Keratinocyte (primary cell): ENCODE data around the gene TM4SF5. TPM values are rescaled to one million over a fixed set of nuclear protein-coding genes. Genes with fewer than 3 reads are reported as not detected.

Experiments used
- DNase-seq: peaks from one replicate; pipeline ENCODE4 v3.0.0-alpha.2; 2011; ENCODE audit warnings: low read depth, missing footprints, low spot score
- FAIRE-seq: peaks from 2 replicates; lab custom pipeline; 2011; peaks lifted over from hg19 to GRCh38; lab: Jason Lieb, UNC
- H2AFZ ChIP-seq: 2 replicates; pipeline ENCODE4 v1.6.0; 2012; ENCODE audit warnings: low read length, control low read depth, inconsistent platforms; ENCODE audit not compliant: control insufficient read depth
- H3K27ac ChIP-seq: 2 replicates; pipeline ENCODE4 v1.5.1; 2011; ENCODE audit warnings: low read length; ENCODE audit not compliant: control insufficient read depth, insufficient read depth
- H3K27me3 ChIP-seq: 3 replicates; pipeline ENCODE4 v1.6.0; 2011; ENCODE audit warnings: low read length; ENCODE audit not compliant: control insufficient read depth, insufficient read depth; ENCODE audit errors: extremely low read depth
- H3K36me3 ChIP-seq, 2 experiments: 2 replicates in 1 of 2; 3 replicates in 1 of 2; pipeline ENCODE4 v1.5.1; 2011; ENCODE audit warnings: low read length in 2 of 2, mild to moderate bottlenecking in 1 of 2; ENCODE audit not compliant: control insufficient read depth in 2 of 2, insufficient read depth in 2 of 2; ENCODE audit errors: extremely low read depth in 1 of 2
- H3K4me1 ChIP-seq: 3 replicates; pipeline ENCODE4 v1.5.1; 2011; ENCODE audit warnings: low read length; ENCODE audit not compliant: control insufficient read depth, insufficient read depth; ENCODE audit errors: extremely low read depth
- H3K4me2 ChIP-seq: 3 replicates; pipeline ENCODE4 v1.6.0; 2011; ENCODE audit warnings: low read depth, low read length; ENCODE audit not compliant: control insufficient read depth, insufficient read depth; ENCODE audit errors: extremely low read depth
- H3K4me3 ChIP-seq, 3 experiments: fragments of 200-600 bp in 1 of 3; sonication (generic) in 1 of 3; 2 replicates in 2 of 3; 3 replicates in 1 of 3; pipeline ENCODE4 v1.5.1; 2011 to 2016; ENCODE audit warnings: low read length in 3 of 3, mild to moderate bottlenecking in 3 of 3, control low read depth in 2 of 3, inconsistent platforms in 1 of 3, low read depth in 1 of 3, mixed read lengths in 1 of 3, mixed run types in 1 of 3, moderate library complexity in 1 of 3; ENCODE audit not compliant: control insufficient read depth in 2 of 3, insufficient read depth in 2 of 3; ENCODE audit errors: extremely low read depth in 1 of 3
- H3K79me2 ChIP-seq: 2 replicates; pipeline ENCODE4 v1.6.0; 2012; ENCODE audit warnings: low read length; ENCODE audit not compliant: control insufficient read depth, insufficient read depth
- H3K9ac ChIP-seq: 3 replicates; pipeline ENCODE4 v1.6.0; 2011; ENCODE audit warnings: low read length; ENCODE audit not compliant: control insufficient read depth, insufficient read depth; ENCODE audit errors: extremely low read depth
- H3K9me1 ChIP-seq: 3 replicates; pipeline ENCODE4 v1.6.0; 2011; ENCODE audit warnings: low read length; ENCODE audit not compliant: control insufficient read depth, insufficient read depth; ENCODE audit errors: extremely low read depth
- H3K9me3 ChIP-seq: 2 replicates; pipeline ENCODE4 v1.5.1; 2012; ENCODE audit warnings: low read depth, low read length; ENCODE audit not compliant: control insufficient read depth
- H4K20me1 ChIP-seq: 3 replicates; pipeline ENCODE4 v1.6.0; 2011; ENCODE audit warnings: low read length; ENCODE audit not compliant: control insufficient read depth, insufficient read depth; ENCODE audit errors: extremely low read depth
- CTCF ChIP-seq, 3 experiments: IDR thresholded peaks in 1 of 3; conservative IDR thresholded peaks in 1 of 3; optimal IDR thresholded peaks in 1 of 3; 2 replicates in 2 of 3; 3 replicates in 1 of 3; pipeline versions ENCODE3 to v1.5.1; 2011; ENCODE audit warnings: low read length in 3 of 3, mild to moderate bottlenecking in 3 of 3, moderate library complexity in 2 of 3, control low read depth in 1 of 3, inconsistent platforms in 1 of 3; ENCODE audit not compliant: insufficient read depth in 2 of 3; ENCODE audit errors: extremely low read depth in 1 of 3
- EZH2 ChIP-seq: IDR thresholded peaks from one replicate; pipeline ENCODE4 v1.6.1; 2012; ENCODE audit warnings: inconsistent platforms, mild to moderate bottlenecking, low read length, moderate library complexity
- dilution Hi-C: fragments of 300-500 bp; cut with MboI; formaldehyde crosslinking; loops from one replicate; pipeline ENCODE4 v1.7.0; 2020; ENCODE audit warnings: low sequenced_read_pairs; ENCODE audit not compliant: extremely low pct_ligation_motif_present
- polyA plus RNA-seq, 5 experiments: library from polyadenylated mRNA; depleted of rRNA in 3 of 5; stranded (reverse) in 3 of 5; stranded (forward) in 1 of 5; unstranded in 1 of 5; fragments of >200 nt; gene quantifications; 1 replicate in 1 of 5; 2 replicates in 3 of 5; 3 replicates in 1 of 5; pipeline versions ENCODE4 v1.2.1 to v1.2.3, GENCODE V29; 2011 to 2012; ENCODE audit warnings: missing spikeins in 2 of 5, low read depth in 1 of 5, low replicate concordance in 1 of 5

TM4SF5 gene
- polyA plus RNA-seq, 1 donor (not counting 4 experiments of a cell fraction or from before 2014, with no cell fraction given), result not detected

- Histone ChIP-seq H3K4me3 (no peak overlapping the region), H3K27me3 (peaks cover under 1% of the 10 kb centered on the region), H3K36me3 (no peaks in the 10 kb centered on the region), H3K79me2 (no peaks in the 10 kb centered on the region), H3K4me2 (no peak overlapping the region), H3K9me1 (no peaks in the 10 kb centered on the region), H3K27ac (no peak overlapping the region), H4K20me1 (no peaks in the 10 kb centered on the region), H2AFZ (no peak overlapping the region), H3K4me1 (no peaks in the 10 kb centered on the region), H3K9ac (no peak overlapping the region), H3K9me3 (no peaks in the 10 kb centered on the region)
- no peak for FAIRE-seq
- DNase-seq, result no peak
- dilution Hi-C loops, result no loop called here
- no peak for TF ChIP-seq CTCF (optimal IDR thresholded peaks at IDR 0.05 in 1 of 3, IDR thresholded peaks at IDR 0.05 in 1 of 3, conservative IDR thresholded peaks at IDR 0.05 in 1 of 3; ENCODE audit: extremely low read depth in 1 of 3, insufficient read depth in 2 of 3, low read length in 3 of 3)
- no peak for TF ChIP-seq EZH2
Observed at GRCh38 chr17:4766723-4767122, 5.0 kb upstream of the TM4SF5 start.

- no peaks in the 10 kb centered on the region for H4K20me1 ChIP-seq
- H3K4me1 ChIP-seq, result no peaks in the 10 kb centered on the region
- H3K9ac ChIP-seq, result no peak overlapping the region
- FAIRE-seq, result no peak
- no peaks in the 10 kb centered on the region for H3K9me1 ChIP-seq
- DNase-seq, result no peak
- no peak overlapping the region for H3K27ac ChIP-seq
- no peak overlapping the region for H2AFZ ChIP-seq
- H3K36me3 ChIP-seq, result no peaks in the 10 kb centered on the region
- peaks cover 8% of the 10 kb centered on the region for H3K27me3 ChIP-seq
- H3K4me2 ChIP-seq, result no peak overlapping the region
- H3K79me2 ChIP-seq, result no peaks in the 10 kb centered on the region
- TF ChIP-seq CTCF (optimal IDR thresholded peaks at IDR 0.05 in 1 of 3, IDR thresholded peaks at IDR 0.05 in 1 of 3, conservative IDR thresholded peaks at IDR 0.05 in 1 of 3; ENCODE audit: extremely low read depth in 1 of 3, insufficient read depth in 2 of 3, low read length in 3 of 3), result no peak
- no peak for TF ChIP-seq EZH2
- H3K9me3 ChIP-seq, result no peaks in the 10 kb centered on the region
- dilution Hi-C loops, result no loop called here
- H3K4me3 ChIP-seq, result no peak overlapping the region
Observed at GRCh38 chr17:4768298-4768697, 3.4 kb upstream of the TM4SF5 start.
